ENCODE measurements around the gene DBN1.

Gene DBN1

GRCh38 chr5:177492841-177493240 lies 19.4 kb upstream of the DBN1 start:
- peak overlapping the region; percentile 32 for H2AK5ac ChIP-seq (ENCODE audit: low read length, severe bottlenecking)
- no peak overlapping the region for H4K8ac ChIP-seq (ENCODE audit: low read length)
- H3K4me3 ChIP-seq (ENCODE audit: insufficient read depth in 1 of 2, low read depth in 1 of 2, low read length in 2 of 2) = no peak overlapping the region
- H3K27me3 ChIP-seq (ENCODE audit: control insufficient read depth in 1 of 2, insufficient read depth in 1 of 2, low read length in 2 of 2) = no peaks in the 10 kb centered on the region
- peaks cover 66% of the 10 kb centered on the region for H3K4me1 ChIP-seq (ENCODE audit: control insufficient read depth, insufficient read depth, low read depth, low read length)
- H3K9me3 ChIP-seq (ENCODE audit: control insufficient read depth, low read length) = no peaks in the 10 kb centered on the region
- H3K27ac ChIP-seq (ENCODE audit: low read length, poor library complexity, severe bottlenecking) = peak overlapping the region; percentile 99
- H2AFZ ChIP-seq (ENCODE audit: low read depth, low read length) = no peak overlapping the region
- peak overlapping the region; percentile 32 for H3K4me2 ChIP-seq (ENCODE audit: low read length, poor library complexity, severe bottlenecking)
- no peak overlapping the region for H2BK15ac ChIP-seq (ENCODE audit: low read depth, poor library complexity, severe bottlenecking)
- H3K23ac ChIP-seq (ENCODE audit: low read length in 2 of 2) = peak overlapping the region in 1 of 2 experiments; percentile 27
- peaks cover 2% of the 10 kb centered on the region for H3K79me1 ChIP-seq (replicated peaks; ENCODE audit: low read length, poor library complexity, severe bottlenecking)
- no peak overlapping the region for H3K14ac ChIP-seq (ENCODE audit: low read length in 2 of 2)
- 94% methylated on average over 7 of the region's 7 CpGs for WGBS
- H2BK5ac ChIP-seq (ENCODE audit: low read depth, low read length, poor library complexity, severe bottlenecking) = peak overlapping the region; percentile 51
- H3K4ac ChIP-seq (ENCODE audit: low read depth in 1 of 2, low read length in 2 of 2) = no peak overlapping the region
- H3K18ac ChIP-seq (ENCODE audit: low read depth in 1 of 2, low read length in 2 of 2) = peak overlapping the region in 1 of 2 experiments; percentile 38
- DNase-seq = no peak
- H3K9ac ChIP-seq (ENCODE audit: low read length) = peak overlapping the region; percentile 94
- H2BK120ac ChIP-seq (ENCODE audit: low read depth, low read length) = no peak overlapping the region
- peaks cover 65 to 74% of the 10 kb centered on the region in 2 experiments for H3K36me3 ChIP-seq (ENCODE audit: control insufficient read depth in 1 of 2, insufficient read depth in 2 of 2, low read depth in 1 of 2, low read length in 2 of 2)
- no peak overlapping the region for H2BK12ac ChIP-seq (ENCODE audit: low read length in 2 of 2)
- H4K91ac ChIP-seq (ENCODE audit: low read length) = no peak overlapping the region

DNA sequence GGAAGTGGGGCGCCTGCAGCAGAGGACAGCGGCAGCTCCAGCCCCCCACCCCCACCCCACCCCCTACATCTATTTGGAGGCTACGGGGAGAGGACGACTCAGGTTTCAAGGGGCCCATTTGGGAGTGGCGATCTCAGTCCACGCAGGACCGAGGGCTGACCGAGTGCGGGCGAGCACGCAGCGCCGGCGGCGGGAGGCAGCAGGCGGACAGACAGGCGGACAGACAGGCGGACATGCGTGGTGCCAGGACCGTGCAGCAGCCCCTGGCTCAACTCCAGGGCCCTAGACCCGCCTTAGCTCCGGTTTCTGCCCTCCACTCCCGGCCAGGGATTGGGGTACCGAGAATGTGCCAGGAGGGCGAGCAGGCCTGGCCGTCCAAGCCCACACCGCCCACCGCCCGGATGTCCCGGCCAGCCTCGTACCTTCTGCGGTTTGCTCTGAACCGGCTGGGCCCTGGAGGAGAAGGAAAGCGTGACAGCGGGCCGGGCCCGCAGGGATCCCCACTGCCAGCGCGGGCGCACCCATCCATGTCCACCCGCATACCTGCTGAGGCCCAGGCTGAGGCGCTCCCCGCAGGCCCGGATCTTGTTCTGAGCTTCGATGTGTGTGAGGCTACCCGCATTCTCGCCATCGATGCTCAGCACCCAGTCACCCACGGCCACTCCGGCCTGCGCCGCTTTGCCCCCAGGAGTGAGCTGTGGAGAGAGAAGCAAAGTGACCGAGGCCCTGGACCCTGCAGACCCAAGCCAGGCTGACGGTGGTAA lies 18.7 kb upstream of the DBN1 start:
- peak overlapping the region in 1 of 2 experiments; percentile 7 for H3K18ac ChIP-seq (ENCODE audit: low read depth in 1 of 2, low read length in 2 of 2)
- H2BK5ac ChIP-seq (ENCODE audit: low read depth, low read length, poor library complexity, severe bottlenecking) = no peak overlapping the region
- H4K8ac ChIP-seq (ENCODE audit: low read length) = peak overlapping the region; percentile 52
- no peak overlapping the region for H2BK120ac ChIP-seq (ENCODE audit: low read depth, low read length)
- no peak overlapping the region for H2BK15ac ChIP-seq (ENCODE audit: low read depth, poor library complexity, severe bottlenecking)
- H3K9ac ChIP-seq (ENCODE audit: low read length) = no peak overlapping the region
- peaks cover 2% of the 10 kb centered on the region for H3K79me1 ChIP-seq (replicated peaks; ENCODE audit: low read length, poor library complexity, severe bottlenecking)
- peak overlapping the region; percentile 99 for H3K27ac ChIP-seq (ENCODE audit: low read length, poor library complexity, severe bottlenecking)
- no peak overlapping the region for H3K14ac ChIP-seq (ENCODE audit: low read length in 2 of 2)
- peak overlapping the region; percentile 8 for H3K4me2 ChIP-seq (ENCODE audit: low read length, poor library complexity, severe bottlenecking)
- no peaks in the 10 kb centered on the region for H3K27me3 ChIP-seq (ENCODE audit: control insufficient read depth in 1 of 2, insufficient read depth in 1 of 2, low read length in 2 of 2)
- WGBS = 94% methylated on average over 52 of the region's 54 CpGs
- peaks cover 72 to 81% of the 10 kb centered on the region in 2 experiments for H3K36me3 ChIP-seq (ENCODE audit: control insufficient read depth in 1 of 2, insufficient read depth in 2 of 2, low read depth in 1 of 2, low read length in 2 of 2)
- peak overlapping the region; percentile 33 for H2AK5ac ChIP-seq (ENCODE audit: low read length, severe bottlenecking)
- H3K9me3 ChIP-seq (ENCODE audit: control insufficient read depth, low read length) = no peaks in the 10 kb centered on the region
- H3K4me1 ChIP-seq (ENCODE audit: control insufficient read depth, insufficient read depth, low read depth, low read length) = peaks cover 69% of the 10 kb centered on the region
- H3K4ac ChIP-seq (ENCODE audit: low read depth in 1 of 2, low read length in 2 of 2) = no peak overlapping the region
- H3K4me3 ChIP-seq (ENCODE audit: insufficient read depth in 1 of 2, low read depth in 1 of 2, low read length in 2 of 2) = no peak overlapping the region
- no peak overlapping the region for H2AFZ ChIP-seq (ENCODE audit: low read depth, low read length)
- peak overlapping the region in 1 of 2 experiments; percentile 27 for H3K23ac ChIP-seq (ENCODE audit: low read length in 2 of 2)
- H4K91ac ChIP-seq (ENCODE audit: low read length) = peak overlapping the region; percentile 52
- peak overlapping the region in 1 of 2 experiments; percentile 24 for H2BK12ac ChIP-seq (ENCODE audit: low read length in 2 of 2)
- DNase-seq = no peak

GRCh38 chr5:177491429-177491945 lies 18.1 kb upstream of the DBN1 start:
- Histone ChIP-seq H2AFZ (ENCODE audit: low read depth, low read length) (no peak overlapping the region), H2AK5ac (ENCODE audit: low read length, severe bottlenecking) (peak overlapping the region; percentile 58), H4K8ac (ENCODE audit: low read length) (peak overlapping the region; percentile 73), H4K91ac (ENCODE audit: low read length) (no peak overlapping the region), H3K79me1 (replicated peaks; ENCODE audit: low read length, poor library complexity, severe bottlenecking) (peaks cover 2% of the 10 kb centered on the region), H3K18ac (ENCODE audit: low read depth in 1 of 2, low read length in 2 of 2) (peak overlapping the region in 1 of 2 experiments; percentile 74), H3K4ac (ENCODE audit: low read depth in 1 of 2, low read length in 2 of 2) (no peak overlapping the region), H2BK120ac (ENCODE audit: low read depth, low read length) (no peak overlapping the region), H3K27me3 (ENCODE audit: control insufficient read depth in 1 of 2, insufficient read depth in 1 of 2, low read length in 2 of 2) (no peaks in the 10 kb centered on the region), H3K4me2 (ENCODE audit: low read length, poor library complexity, severe bottlenecking) (no peak overlapping the region), H3K9ac (ENCODE audit: low read length) (no peak overlapping the region), H3K14ac (ENCODE audit: low read length in 2 of 2) (no peak overlapping the region), H2BK12ac (ENCODE audit: low read length in 2 of 2) (no peak overlapping the region), H2BK15ac (ENCODE audit: low read depth, poor library complexity, severe bottlenecking) (no peak overlapping the region), H3K9me3 (ENCODE audit: control insufficient read depth, low read length) (no peaks in the 10 kb centered on the region), H3K4me1 (ENCODE audit: control insufficient read depth, insufficient read depth, low read depth, low read length) (peaks cover 69% of the 10 kb centered on the region), H3K23ac (ENCODE audit: low read length in 2 of 2) (no peak overlapping the region), H3K27ac (ENCODE audit: low read length, poor library complexity, severe bottlenecking) (peak overlapping the region; percentile 43), H2BK5ac (ENCODE audit: low read depth, low read length, poor library complexity, severe bottlenecking) (no peak overlapping the region), H3K4me3 (ENCODE audit: insufficient read depth in 1 of 2, low read depth in 1 of 2, low read length in 2 of 2) (no peak overlapping the region), H3K36me3 (ENCODE audit: control insufficient read depth in 1 of 2, insufficient read depth in 2 of 2, low read depth in 1 of 2, low read length in 2 of 2) (peaks cover 75 to 87% of the 10 kb centered on the region in 2 experiments)
- DNase-seq = peak; percentile 68
- 46% methylated on average over 31 of the region's 43 CpGs for WGBS

GRCh38 chr5:177490992-177491391 lies 17.6 kb upstream of the DBN1 start:
- Histone ChIP-seq H4K91ac (ENCODE audit: low read length) (peak overlapping the region; percentile 20), H3K27me3 (ENCODE audit: control insufficient read depth in 1 of 2, insufficient read depth in 1 of 2, low read length in 2 of 2) (no peaks in the 10 kb centered on the region), H3K4ac (ENCODE audit: low read depth in 1 of 2, low read length in 2 of 2) (no peak overlapping the region), H2BK12ac (ENCODE audit: low read length in 2 of 2) (peak overlapping the region in 1 of 2 experiments; percentile 4), H3K79me1 (replicated peaks; ENCODE audit: low read length, poor library complexity, severe bottlenecking) (peaks cover 5% of the 10 kb centered on the region), H2BK15ac (ENCODE audit: low read depth, poor library complexity, severe bottlenecking) (no peak overlapping the region), H2AFZ (ENCODE audit: low read depth, low read length) (no peak overlapping the region), H2AK5ac (ENCODE audit: low read length, severe bottlenecking) (peak overlapping the region; percentile 58), H2BK5ac (ENCODE audit: low read depth, low read length, poor library complexity, severe bottlenecking) (no peak overlapping the region), H4K8ac (ENCODE audit: low read length) (no peak overlapping the region), H3K36me3 (ENCODE audit: control insufficient read depth in 1 of 2, insufficient read depth in 2 of 2, low read depth in 1 of 2, low read length in 2 of 2) (peaks cover 77 to 88% of the 10 kb centered on the region in 2 experiments), H3K4me1 (ENCODE audit: control insufficient read depth, insufficient read depth, low read depth, low read length) (peaks cover 73% of the 10 kb centered on the region), H3K9ac (ENCODE audit: low read length) (no peak overlapping the region), H3K4me3 (ENCODE audit: insufficient read depth in 1 of 2, low read depth in 1 of 2, low read length in 2 of 2) (no peak overlapping the region), H2BK120ac (ENCODE audit: low read depth, low read length) (no peak overlapping the region), H3K4me2 (ENCODE audit: low read length, poor library complexity, severe bottlenecking) (no peak overlapping the region), H3K18ac (ENCODE audit: low read depth in 1 of 2, low read length in 2 of 2) (no peak overlapping the region), H3K27ac (ENCODE audit: low read length, poor library complexity, severe bottlenecking) (peak overlapping the region; percentile 43), H3K23ac (ENCODE audit: low read length in 2 of 2) (no peak overlapping the region), H3K9me3 (ENCODE audit: control insufficient read depth, low read length) (no peaks in the 10 kb centered on the region), H3K14ac (ENCODE audit: low read length in 2 of 2) (peak overlapping the region in 1 of 2 experiments; percentile 80)
- no peak for DNase-seq
- WGBS = 98% methylated on average over 16 of the region's 16 CpGs

Measured in mesenchymal stem cell (in vitro differentiated cells and primary cell).